CD4-positive, alpha-beta T cell treated with Interleukin-17A for 4 hours (primary cell): ENCODE results near the gene MUTYH.
"Not testable (repeated sequence)": the region's sequence is repeated elsewhere in the genome, so short reads cannot be mapped to it uniquely, and the experiment has no call there.

Experiments
- DNase-seq: peaks from one replicate; pipeline ENCODE4 v3.0.0-alpha.2; 2020; ENCODE audit warnings: mixed read lengths

Gene MUTYH

GRCh38 chr1:45321444-45321843 is 18.8 kb downstream of the MUTYH start:
- no peak for DNase-seq

GRCh38 chr1:45319761-45320160 is 20.5 kb downstream of the MUTYH start:
- no peak for DNase-seq

DNA sequence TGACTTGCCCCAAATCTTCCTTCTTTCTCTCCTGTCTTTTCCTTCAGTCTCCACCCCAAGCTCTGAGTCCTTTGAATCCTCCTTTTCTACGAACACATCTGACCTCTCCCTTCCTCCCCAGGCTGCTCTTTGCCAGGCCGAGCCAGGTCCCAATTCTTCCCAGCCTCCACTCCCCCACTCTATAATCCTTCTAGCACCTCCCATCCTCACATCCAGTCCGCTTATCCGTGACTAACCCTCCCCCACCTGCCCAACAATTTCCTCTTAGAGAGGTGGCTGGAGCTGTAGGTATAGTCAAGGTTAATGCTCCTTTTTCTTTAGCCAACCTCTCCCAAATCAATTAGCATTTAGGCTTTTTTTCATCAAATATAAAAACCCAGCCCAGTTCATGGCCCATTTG is 23.1 kb downstream of the MUTYH start:
- DNase-seq: no peak

- DNase-seq: no peak
Measured at GRCh38 chr1:45314266-45314665, 26.0 kb downstream of the MUTYH start.

GRCh38 chr1:45306905-45307304 is 33.3 kb downstream of the MUTYH start:
- DNase-seq: no peak

GRCh38 chr1:45306319-45306718 is 33.9 kb downstream of the MUTYH start:
- no peak for DNase-seq

- DNase-seq: no peak
Measured at GRCh38 chr1:45305231-45305630, 35.0 kb downstream of the MUTYH start.

- DNase-seq: no peak
Measured at GRCh38 chr1:45304311-45305081, 35.7 kb downstream of the MUTYH start.

- peak; percentile 100 for DNase-seq
Measured at GRCh38 chr1:45303520-45304310, 36.5 kb downstream of the MUTYH start.

DNA sequence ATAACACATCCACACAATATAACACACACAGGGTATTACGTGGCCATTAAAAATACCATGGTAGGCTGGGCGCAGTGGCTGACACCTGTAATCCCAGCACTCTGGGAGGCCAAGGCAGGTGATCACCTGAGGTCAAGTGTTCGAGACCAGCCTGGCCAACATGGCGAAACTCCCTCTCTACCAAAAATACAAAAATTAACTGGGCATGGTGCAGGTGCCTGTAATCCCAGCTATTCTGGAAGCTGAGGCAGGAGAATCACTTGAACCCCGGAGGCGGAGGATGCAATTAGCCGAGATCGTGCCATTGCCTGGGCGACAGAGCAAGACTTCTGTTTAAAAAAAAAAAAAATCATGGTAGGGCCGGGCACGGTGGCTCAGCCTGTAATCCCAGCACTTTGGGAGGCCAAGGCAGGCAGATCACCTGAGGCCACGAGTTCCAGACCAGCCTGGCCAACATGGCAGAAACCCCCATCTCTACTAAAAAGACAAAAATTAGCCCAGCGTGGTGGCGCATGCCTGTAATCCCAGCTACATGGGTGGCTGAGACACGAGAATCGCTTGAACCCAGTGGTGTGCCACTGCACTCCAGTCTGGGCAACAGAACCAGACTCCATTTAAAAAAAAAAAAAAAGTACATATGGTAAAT is 37.6 kb downstream of the MUTYH start:
- no peak for DNase-seq

GRCh38 chr1:45300669-45300997 is 39.6 kb downstream of the MUTYH start:
- DNase-seq: no peak

DNA sequence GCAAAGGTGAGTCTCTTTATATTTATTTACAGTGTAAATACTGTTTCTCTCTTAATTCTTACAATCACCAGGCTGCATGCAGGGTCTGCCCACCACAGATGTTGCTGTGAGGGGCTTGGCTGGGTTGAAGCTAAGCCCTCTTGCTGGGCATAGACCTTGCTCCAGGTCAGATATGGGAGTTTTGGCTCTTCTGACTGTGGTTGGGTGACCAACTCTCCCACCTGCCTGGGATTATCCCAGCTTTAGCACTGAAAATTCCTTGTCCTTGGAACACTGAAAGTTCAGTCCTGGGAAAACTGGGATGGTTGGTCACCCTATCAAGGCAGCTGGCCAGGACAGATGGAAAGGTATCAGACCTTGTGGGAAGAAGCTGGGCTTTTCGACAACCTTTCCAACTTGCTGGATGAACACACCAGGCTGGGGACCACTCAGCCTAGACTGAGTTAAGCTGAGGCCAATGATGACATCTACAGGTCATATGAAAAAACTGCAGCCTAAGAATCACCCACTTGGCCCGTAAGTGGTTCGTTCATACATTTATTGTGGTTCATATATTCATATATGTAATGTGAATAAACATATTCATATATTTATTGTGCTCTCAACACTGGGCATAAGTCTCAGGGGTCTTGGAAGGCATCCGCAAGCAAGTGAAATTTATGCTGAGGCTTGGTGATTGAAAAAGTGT is 40.1 kb downstream of the MUTYH start:
- DNase-seq: peak; percentile 51

GRCh38 chr1:45299296-45299695 is 40.9 kb downstream of the MUTYH start:
- DNase-seq: no peak

DNA sequence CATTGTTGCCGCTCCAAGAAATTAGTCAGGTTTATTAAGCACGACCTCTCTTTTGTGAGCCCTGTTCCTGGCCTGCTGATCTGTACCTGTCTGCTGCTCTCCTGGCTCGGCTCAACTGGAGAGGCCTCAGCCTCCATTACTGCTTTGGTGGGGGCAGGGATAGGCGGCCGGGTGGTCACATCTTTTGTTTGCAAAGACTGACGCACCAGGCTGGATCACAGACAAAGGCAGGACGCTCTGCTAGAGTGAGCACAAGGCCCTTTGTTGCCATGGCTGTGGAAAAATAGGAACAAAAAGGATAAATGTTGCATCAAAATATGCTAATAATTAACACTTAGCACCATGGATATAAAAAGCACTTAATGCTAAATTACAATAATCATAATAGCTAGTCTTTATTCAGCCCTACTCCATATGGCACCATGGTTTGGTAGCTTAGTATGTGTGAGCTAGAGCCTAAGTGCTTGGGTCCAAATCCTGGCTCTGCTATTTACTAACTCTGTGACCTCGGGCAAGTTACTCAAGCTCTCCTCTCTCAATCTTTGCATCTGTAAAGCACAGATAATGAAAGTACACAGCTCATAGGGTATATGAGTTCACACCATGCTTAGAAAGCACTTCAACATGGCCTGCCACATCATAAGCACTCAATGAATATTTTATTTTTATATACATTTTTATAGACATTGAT is 42.4 kb downstream of the MUTYH start:
- DNase-seq: no peak

- no peak for DNase-seq
Measured at GRCh38 chr1:45291716-45292115, 48.5 kb downstream of the MUTYH start.

DNA sequence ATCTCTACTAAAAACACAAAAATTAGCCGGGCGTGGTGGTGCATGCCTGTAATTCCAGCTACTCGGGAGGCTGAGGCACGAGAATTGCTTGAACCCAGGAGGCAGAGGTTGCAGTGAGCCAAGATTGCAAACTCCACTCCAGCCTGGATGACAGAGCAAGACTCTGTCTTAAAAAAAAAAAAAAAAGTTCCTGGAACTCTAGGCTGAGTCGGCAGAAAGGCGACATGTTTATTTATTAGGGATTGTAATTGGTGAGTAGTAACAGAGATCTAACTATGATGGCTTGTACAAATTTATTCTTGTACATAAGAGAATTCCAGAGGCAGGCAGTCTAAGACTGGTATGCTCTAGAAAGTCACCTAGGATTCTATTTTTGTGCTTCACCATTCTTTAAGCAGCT is 49.2 kb downstream of the MUTYH start:
- not testable (repeated sequence) for DNase-seq

- DNase-seq: not testable (repeated sequence)
Measured at GRCh38 chr1:45286521-45286920, 53.7 kb downstream of the MUTYH start.

- not testable (repeated sequence) for DNase-seq
Measured at GRCh38 chr1:45284858-45285257, 55.4 kb downstream of the MUTYH start.

DNA sequence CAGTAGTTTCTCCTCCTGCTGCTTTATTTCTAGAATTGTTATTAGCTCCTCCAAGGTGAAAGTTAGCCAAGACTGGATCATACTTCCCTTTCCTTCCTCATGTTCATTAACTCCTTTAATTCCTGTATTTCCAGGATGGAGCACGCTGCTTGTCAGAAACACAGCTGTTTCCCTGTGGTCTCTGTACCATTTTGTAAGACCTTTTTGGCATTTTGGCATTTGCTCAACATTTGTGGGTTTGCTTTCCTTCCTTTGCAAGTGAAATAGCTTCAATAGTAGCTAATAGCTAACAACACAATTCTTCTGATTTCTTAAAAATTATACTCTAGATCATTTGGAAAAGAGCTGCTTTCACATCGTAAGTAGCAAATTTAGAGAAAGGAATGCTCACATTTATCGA is 57.9 kb downstream of the MUTYH start:
- DNase-seq: no peak
